GM21390 (cell line): ENCODE measurements around the gene GNG3.
"Not testable (repeated sequence)": the region's sequence is repeated elsewhere in the genome, so short reads cannot be mapped to it uniquely, and the experiment has no call there.

Experiments used
- ATAC-seq: cut with Tn5 transposase; IDR thresholded peaks from one replicate; pipeline ENCODE4 v1.9.1; 2021; ENCODE audit not compliant: unreplicated experiment

The GNG3 gene

GRCh38 chr11:62687508-62688396 lies 19.7 kb upstream of the GNG3 start:
- no peak for ATAC-seq

- no peak for ATAC-seq
Observed at GRCh38 chr11:62688491-62688890, 19.0 kb upstream of the GNG3 start.

GRCh38 chr11:62689421-62690183 lies 17.9 kb upstream of the GNG3 start, which contains the start of gene LRRN4CL:
Gene LRRN4CL (minus strand): TSS chr11:62689530. CDS start chr11:62688508, 1,022 bp downstream.
- no peak for ATAC-seq

GRCh38 chr11:62693624-62694023 lies 13.9 kb upstream of the GNG3 start:
- not testable (repeated sequence) for ATAC-seq

- ATAC-seq: no peak
Observed at GRCh38 chr11:62694455-62695167, 12.9 kb upstream of the GNG3 start.

- ATAC-seq: no peak
Observed at GRCh38 chr11:62702246-62702645, 5.2 kb upstream of the GNG3 start.

GRCh38 chr11:62703921-62704320 lies 3.6 kb upstream of the GNG3 start:
- ATAC-seq: not testable (repeated sequence)

GRCh38 chr11:62705413-62705812 lies 2.1 kb upstream of the GNG3 start:
- no peak for ATAC-seq

- peak; percentile 60 for ATAC-seq
Observed at GRCh38 chr11:62705880-62706849, 1.3 kb upstream of the GNG3 start.

- no peak for ATAC-seq
Observed at GRCh38 chr11:62706850-62707247, 627 bp upstream of the GNG3 start.

- ATAC-seq: no peak
Observed at GRCh38 chr11:62708392-62708791, 916 bp downstream of the GNG3 start.

- ATAC-seq: no peak
Observed at GRCh38 chr11:62708793-62709192, 1.3 kb downstream of the GNG3 start.

GRCh38 chr11:62709247-62710000 lies 1.9 kb downstream of the GNG3 start:
- peak; percentile 67 for ATAC-seq

GRCh38 chr11:62710001-62710345 lies 2.5 kb downstream of the GNG3 start:
- ATAC-seq: no peak

- no peak for ATAC-seq
Observed at GRCh38 chr11:62712276-62712812, 4.9 kb downstream of the GNG3 start.

- ATAC-seq: no peak
Observed at GRCh38 chr11:62712861-62713260, 5.4 kb downstream of the GNG3 start.

- no peak for ATAC-seq
Observed at GRCh38 chr11:62713343-62713742, 5.9 kb downstream of the GNG3 start.

GRCh38 chr11:62715150-62716130 lies 8.0 kb downstream of the GNG3 start:
- ATAC-seq: no peak
